Measurements from ENCODE around the gene DCLK3.

DNA sequence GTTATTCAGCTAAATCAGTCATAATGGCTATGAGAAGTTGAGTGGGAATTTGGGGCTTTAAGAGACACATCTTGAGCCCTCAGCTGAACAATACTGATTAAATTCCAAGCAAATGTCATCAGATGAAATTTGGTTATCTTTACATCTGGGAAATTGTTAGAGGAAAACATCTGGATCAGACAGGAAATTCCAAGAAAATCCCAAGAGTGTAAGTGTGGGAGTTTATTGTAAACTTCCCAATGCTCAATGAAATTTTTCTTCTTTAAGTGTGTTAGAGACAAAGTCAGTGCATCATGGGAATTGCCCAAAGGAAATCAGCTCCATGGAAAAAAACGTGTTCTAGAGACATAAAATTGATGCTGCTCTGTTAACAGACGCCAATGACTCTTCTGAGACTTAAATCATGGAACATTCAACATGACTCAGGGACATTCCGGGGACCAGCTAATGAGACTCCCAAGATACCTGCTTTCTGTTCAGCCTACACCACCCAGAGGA, 19.8 kb upstream of the DCLK3 start:
- TF ChIP-seq EZH2 (IDR thresholded peaks at IDR 0.05; ENCODE audit: low read depth, low read length, severe bottlenecking) (no peak), CBX5 (IDR thresholded peaks at IDR 0.05; ENCODE audit: low read depth, low read length) (no peak)
